Natural killer cell (primary cell): ENCODE results near the gene PTPRN2. TPM values are rescaled to one million over a fixed set of nuclear protein-coding genes. Genes with fewer than 3 reads are reported as not detected.

Experiments
- ATAC-seq, 3 donors: fragments of 150-1000 bp in 2 of 3; fragments of 200-7000 bp in 1 of 3; cut with Tn5 transposase; 1 replicate in 1 of 3; 2 replicates in 2 of 3; pipeline ENCODE4 v1.10.0; 2021; ENCODE audit warnings: mild to moderate bottlenecking in 2 of 3, moderate library complexity in 2 of 3
- DNase-seq, 2 donors: peaks; one replicate each; pipeline versions ENCODE4 v3.0.0 to v3.0.0-alpha.2; 2013 to 2021; ENCODE audit warnings: mixed read lengths in 1 of 2
- H3K27ac ChIP-seq: one replicate; pipeline ENCODE4 v1.5.1; 2013; ENCODE audit warnings: mild to moderate bottlenecking, low read length
- H3K27me3 ChIP-seq: one replicate; pipeline ENCODE4 v1.6.1; 2013; ENCODE audit warnings: low read length; ENCODE audit not compliant: control insufficient read depth, insufficient read depth
- H3K36me3 ChIP-seq: one replicate; pipeline ENCODE4 v1.6.1; 2013; ENCODE audit warnings: low read length; ENCODE audit not compliant: control insufficient read depth, insufficient read depth
- H3K4me1 ChIP-seq: one replicate; pipeline ENCODE4 v1.6.1; 2013; ENCODE audit warnings: low read length; ENCODE audit not compliant: control insufficient read depth, insufficient read depth
- H3K4me3 ChIP-seq: one replicate; pipeline ENCODE4 v1.5.1; 2013; ENCODE audit warnings: low read length
- H3K9me3 ChIP-seq: one replicate; pipeline ENCODE4 v1.6.1; 2013; ENCODE audit warnings: low read length; ENCODE audit not compliant: control insufficient read depth, insufficient read depth
- H3K27ac Mint-ChIP-seq, 2 donors: one replicate each; pipeline ENCODE4 v1.8.0; 2022; ENCODE audit warnings: mild to moderate bottlenecking in 2 of 2, mixed read lengths in 2 of 2, moderate library complexity in 1 of 2
- H3K27me3 Mint-ChIP-seq, 2 donors: one replicate each; pipeline ENCODE4 v1.8.0; 2022; ENCODE audit warnings: low read depth in 2 of 2, mixed read lengths in 2 of 2
- H3K36me3 Mint-ChIP-seq: one replicate; pipeline ENCODE4 v1.8.0; 2022; ENCODE audit warnings: mixed read lengths
- H3K4me1 Mint-ChIP-seq, 2 donors: one replicate each; pipeline ENCODE4 v1.8.0; 2022; ENCODE audit warnings: mixed read lengths in 2 of 2
- H3K4me3 Mint-ChIP-seq: one replicate; pipeline ENCODE4 v1.8.0; 2022; ENCODE audit warnings: mild to moderate bottlenecking, moderate library complexity, mixed read lengths
- H3K9me3 Mint-ChIP-seq, 2 donors: one replicate each; pipeline ENCODE4 v1.8.0; 2022; ENCODE audit warnings: mixed read lengths in 2 of 2
- CTCF ChIP-seq: fragments of 200-600 bp; IDR thresholded peaks from one replicate; pipeline ENCODE4 v1.8.0; 2022; ENCODE audit warnings: antibody characterized with exemption
- WGBS: methylation state at CpG from one replicate; pipeline ENCODE4 v1.1.7; 2013; ENCODE audit warnings: missing lambda C conversion rate; ENCODE audit not compliant: insufficient coverage; 5-methylcytosine and 5-hydroxymethylcytosine counted together
- intact Hi-C: fragments of 100-400 bp; cut with micrococcal nuclease; formaldehyde crosslinking; loops from one replicate; pipeline ENCODE4 v1.14.2; 2022
- total RNA-seq, 4 donors: library from RNA; stranded (reverse); fragments of 120-200 nt in 1 of 4; gene quantifications; one replicate each; pipeline versions ENCODE4 v1.2.3 to v1.2.4, GENCODE V29; 2013 to 2022

The PTPRN2 gene
- total RNA-seq, 3 donors from 2014 or later (not counting 1 experiment from before 2014, with no cell fraction given) = 1.3 to 2.5 (median 1.9) TPM

GRCh38 chr7:158175779-158176178 is 411.8 kb downstream of the PTPRN2 start:
- intact Hi-C loops = no loop called here
- H3K4me1 Mint-ChIP-seq = no peaks in the 10 kb centered on the region
- Histone ChIP-seq H3K9me3 (peaks cover 10% of the 10 kb centered on the region), H3K36me3 (no peaks in the 10 kb centered on the region), H3K27me3 (no peaks in the 10 kb centered on the region), H3K27ac (no peak overlapping the region), H3K4me1 (no peaks in the 10 kb centered on the region), H3K4me3 (no peak overlapping the region)
- 88% methylated on average over 15 of the region's 15 CpGs for WGBS
- TF ChIP-seq CTCF = no peak
- H3K36me3 Mint-ChIP-seq = no peaks in the 10 kb centered on the region
- no peaks in the 10 kb centered on the region for H3K27me3 Mint-ChIP-seq
- DNase-seq (no peak), ATAC-seq (peak in 1 of 3 donors; percentile 38)
- H3K27ac Mint-ChIP-seq = no peak overlapping the region
- H3K4me3 Mint-ChIP-seq = no peak overlapping the region
- peaks cover 15 to 16% of the 10 kb centered on the region in 2 donors for H3K9me3 Mint-ChIP-seq

- no peaks in the 10 kb centered on the region for H3K4me1 Mint-ChIP-seq
- ATAC-seq = no peak
- 95% methylated on average over 12 of the region's 12 CpGs for WGBS
- no peaks in the 10 kb centered on the region for H3K36me3 Mint-ChIP-seq
- Histone ChIP-seq H3K4me3 (no peak overlapping the region), H3K9me3 (peaks cover 10% of the 10 kb centered on the region), H3K27ac (no peak overlapping the region), H3K27me3 (no peaks in the 10 kb centered on the region), H3K36me3 (no peaks in the 10 kb centered on the region), H3K4me1 (no peaks in the 10 kb centered on the region)
- H3K9me3 Mint-ChIP-seq = peaks cover 15 to 16% of the 10 kb centered on the region in 2 donors
- no peak overlapping the region for H3K27ac Mint-ChIP-seq
- intact Hi-C loops = no loop called here
- H3K4me3 Mint-ChIP-seq = no peak overlapping the region
- DNase-seq = no peak
- H3K27me3 Mint-ChIP-seq = no peaks in the 10 kb centered on the region
- no peak for TF ChIP-seq CTCF
Observed at GRCh38 chr7:158174947-158175346, 412.7 kb downstream of the PTPRN2 start.

GRCh38 chr7:158167373-158167772 is 420.2 kb downstream of the PTPRN2 start:
- no peaks in the 10 kb centered on the region for H3K36me3 Mint-ChIP-seq
- no peak overlapping the region for H3K27ac ChIP-seq
- H3K27ac Mint-ChIP-seq = no peak overlapping the region
- H3K4me1 ChIP-seq = no peaks in the 10 kb centered on the region
- H3K36me3 ChIP-seq = no peaks in the 10 kb centered on the region
- 73% methylated on average over 4 of the region's 4 CpGs for WGBS
- no peaks in the 10 kb centered on the region for H3K27me3 Mint-ChIP-seq
- H3K9me3 Mint-ChIP-seq = peaks cover 9 to 20% of the 10 kb centered on the region in 2 donors
- H3K27me3 ChIP-seq = no peaks in the 10 kb centered on the region
- H3K4me3 Mint-ChIP-seq = no peak overlapping the region
- no peak for ATAC-seq
- TF ChIP-seq CTCF = no peak
- intact Hi-C loops = no loop called here
- no peak for DNase-seq
- H3K4me3 ChIP-seq = no peak overlapping the region
- no peaks in the 10 kb centered on the region for H3K4me1 Mint-ChIP-seq
- H3K9me3 ChIP-seq = peaks cover 11% of the 10 kb centered on the region
